Keratinocyte (primary cell): ENCODE data around the gene CYB561. TPM values are rescaled to one million over a fixed set of nuclear protein-coding genes. Genes with fewer than 3 reads are reported as not detected.

ENCODE experiments used
- DNase-seq: peaks from one replicate; pipeline ENCODE4 v3.0.0-alpha.2; 2011; ENCODE audit warnings: low read depth, missing footprints, low spot score
- FAIRE-seq: peaks from 2 replicates; lab custom pipeline; 2011; peaks lifted over from hg19 to GRCh38; lab: Jason Lieb, UNC
- H2AFZ ChIP-seq: 2 replicates; pipeline ENCODE4 v1.6.0; 2012; ENCODE audit warnings: low read length, control low read depth, inconsistent platforms; ENCODE audit not compliant: control insufficient read depth
- H3K27ac ChIP-seq: 2 replicates; pipeline ENCODE4 v1.5.1; 2011; ENCODE audit warnings: low read length; ENCODE audit not compliant: control insufficient read depth, insufficient read depth
- H3K27me3 ChIP-seq: 3 replicates; pipeline ENCODE4 v1.6.0; 2011; ENCODE audit warnings: low read length; ENCODE audit not compliant: control insufficient read depth, insufficient read depth; ENCODE audit errors: extremely low read depth
- H3K36me3 ChIP-seq, 2 experiments: 2 replicates in 1 of 2; 3 replicates in 1 of 2; pipeline ENCODE4 v1.5.1; 2011; ENCODE audit warnings: low read length in 2 of 2, mild to moderate bottlenecking in 1 of 2; ENCODE audit not compliant: control insufficient read depth in 2 of 2, insufficient read depth in 2 of 2; ENCODE audit errors: extremely low read depth in 1 of 2
- H3K4me1 ChIP-seq: 3 replicates; pipeline ENCODE4 v1.5.1; 2011; ENCODE audit warnings: low read length; ENCODE audit not compliant: control insufficient read depth, insufficient read depth; ENCODE audit errors: extremely low read depth
- H3K4me2 ChIP-seq: 3 replicates; pipeline ENCODE4 v1.6.0; 2011; ENCODE audit warnings: low read depth, low read length; ENCODE audit not compliant: control insufficient read depth, insufficient read depth; ENCODE audit errors: extremely low read depth
- H3K4me3 ChIP-seq, 3 experiments: fragments of 200-600 bp in 1 of 3; sonication (generic) in 1 of 3; 2 replicates in 2 of 3; 3 replicates in 1 of 3; pipeline ENCODE4 v1.5.1; 2011 to 2016; ENCODE audit warnings: low read length in 3 of 3, mild to moderate bottlenecking in 3 of 3, control low read depth in 2 of 3, inconsistent platforms in 1 of 3, low read depth in 1 of 3, mixed read lengths in 1 of 3, mixed run types in 1 of 3, moderate library complexity in 1 of 3; ENCODE audit not compliant: control insufficient read depth in 2 of 3, insufficient read depth in 2 of 3; ENCODE audit errors: extremely low read depth in 1 of 3
- H3K79me2 ChIP-seq: 2 replicates; pipeline ENCODE4 v1.6.0; 2012; ENCODE audit warnings: low read length; ENCODE audit not compliant: control insufficient read depth, insufficient read depth
- H3K9ac ChIP-seq: 3 replicates; pipeline ENCODE4 v1.6.0; 2011; ENCODE audit warnings: low read length; ENCODE audit not compliant: control insufficient read depth, insufficient read depth; ENCODE audit errors: extremely low read depth
- H3K9me1 ChIP-seq: 3 replicates; pipeline ENCODE4 v1.6.0; 2011; ENCODE audit warnings: low read length; ENCODE audit not compliant: control insufficient read depth, insufficient read depth; ENCODE audit errors: extremely low read depth
- H3K9me3 ChIP-seq: 2 replicates; pipeline ENCODE4 v1.5.1; 2012; ENCODE audit warnings: low read depth, low read length; ENCODE audit not compliant: control insufficient read depth
- H4K20me1 ChIP-seq: 3 replicates; pipeline ENCODE4 v1.6.0; 2011; ENCODE audit warnings: low read length; ENCODE audit not compliant: control insufficient read depth, insufficient read depth; ENCODE audit errors: extremely low read depth
- CTCF ChIP-seq, 3 experiments: IDR thresholded peaks in 1 of 3; conservative IDR thresholded peaks in 1 of 3; optimal IDR thresholded peaks in 1 of 3; 2 replicates in 2 of 3; 3 replicates in 1 of 3; pipeline versions ENCODE3 to v1.5.1; 2011; ENCODE audit warnings: low read length in 3 of 3, mild to moderate bottlenecking in 3 of 3, moderate library complexity in 2 of 3, control low read depth in 1 of 3, inconsistent platforms in 1 of 3; ENCODE audit not compliant: insufficient read depth in 2 of 3; ENCODE audit errors: extremely low read depth in 1 of 3
- EZH2 ChIP-seq: IDR thresholded peaks from one replicate; pipeline ENCODE4 v1.6.1; 2012; ENCODE audit warnings: inconsistent platforms, mild to moderate bottlenecking, low read length, moderate library complexity
- dilution Hi-C: fragments of 300-500 bp; cut with MboI; formaldehyde crosslinking; loops from one replicate; pipeline ENCODE4 v1.7.0; 2020; ENCODE audit warnings: low sequenced_read_pairs; ENCODE audit not compliant: extremely low pct_ligation_motif_present
- polyA plus RNA-seq, 5 experiments: library from polyadenylated mRNA; depleted of rRNA in 3 of 5; stranded (reverse) in 3 of 5; stranded (forward) in 1 of 5; unstranded in 1 of 5; fragments of >200 nt; gene quantifications; 1 replicate in 1 of 5; 2 replicates in 3 of 5; 3 replicates in 1 of 5; pipeline versions ENCODE4 v1.2.1 to v1.2.3, GENCODE V29; 2011 to 2012; ENCODE audit warnings: missing spikeins in 2 of 5, low read depth in 1 of 5, low replicate concordance in 1 of 5

Gene CYB561
- polyA plus RNA-seq, 1 donor (not counting 4 experiments of a cell fraction or from before 2014, with no cell fraction given): 14.4 TPM

DNA sequence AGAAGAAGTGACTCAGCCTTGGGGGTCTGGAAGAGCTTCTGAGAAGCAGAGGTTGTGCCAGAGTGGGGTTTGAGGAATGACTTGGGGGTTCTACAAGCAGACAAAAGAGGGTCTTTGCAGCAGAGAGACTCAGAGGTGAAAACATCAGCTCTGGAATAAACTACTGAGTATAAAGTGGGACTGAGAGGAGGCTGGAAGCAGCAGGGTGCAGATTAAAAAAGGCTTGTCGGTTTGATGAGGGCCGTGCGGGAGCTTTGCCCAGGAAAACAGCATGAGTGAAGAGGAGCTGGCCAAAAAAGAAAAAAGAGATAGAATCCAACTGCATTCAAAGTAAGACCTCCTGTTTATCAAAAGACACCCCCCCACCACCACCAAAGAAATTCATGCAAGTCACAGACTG lies 17.7 kb upstream of the CYB561 start:
- H3K4me1 ChIP-seq: peaks cover 16% of the 10 kb centered on the region
- no peaks in the 10 kb centered on the region for H3K36me3 ChIP-seq
- H3K9me3 ChIP-seq: no peaks in the 10 kb centered on the region
- H2AFZ ChIP-seq: no peak overlapping the region
- no peaks in the 10 kb centered on the region for H4K20me1 ChIP-seq
- no peak overlapping the region for H3K9ac ChIP-seq
- H3K27me3 ChIP-seq: no peaks in the 10 kb centered on the region
- no peak for DNase-seq
- no peak overlapping the region for H3K27ac ChIP-seq
- no peaks in the 10 kb centered on the region for H3K79me2 ChIP-seq
- no peak for FAIRE-seq
- H3K4me3 ChIP-seq: no peak overlapping the region
- H3K9me1 ChIP-seq: no peaks in the 10 kb centered on the region
- TF ChIP-seq CTCF (optimal IDR thresholded peaks at IDR 0.05 in 1 of 3, IDR thresholded peaks at IDR 0.05 in 1 of 3, conservative IDR thresholded peaks at IDR 0.05 in 1 of 3; ENCODE audit: extremely low read depth in 1 of 3, insufficient read depth in 2 of 3, low read length in 3 of 3) (no peak), EZH2 (no peak)
- dilution Hi-C loops: no loop called here
- no peak overlapping the region for H3K4me2 ChIP-seq

DNA sequence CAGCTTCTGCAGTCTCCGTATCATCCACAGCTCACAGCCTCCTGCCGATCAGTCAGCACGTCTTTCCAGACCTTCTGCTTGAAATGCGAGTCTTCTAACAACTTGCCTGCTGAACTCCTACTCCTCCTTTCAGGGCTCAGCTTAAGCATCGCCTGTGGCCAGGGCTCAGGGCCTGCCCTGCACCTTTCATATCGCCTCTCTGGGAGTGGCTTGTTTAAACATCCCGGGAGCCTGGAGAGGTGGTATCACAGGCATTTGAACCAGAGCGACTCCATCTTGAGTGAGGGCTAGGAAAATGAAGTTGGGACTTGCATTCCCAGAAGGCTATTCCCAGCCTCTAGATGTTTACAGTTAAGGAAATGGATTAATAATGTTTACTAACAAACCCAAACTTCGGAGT lies 13.9 kb upstream of the CYB561 start:
- Histone ChIP-seq H3K4me1 (peaks cover 16% of the 10 kb centered on the region), H3K27ac (no peak overlapping the region), H2AFZ (no peak overlapping the region), H3K4me3 (no peak overlapping the region), H3K27me3 (no peaks in the 10 kb centered on the region), H3K79me2 (no peaks in the 10 kb centered on the region), H3K4me2 (no peak overlapping the region), H3K36me3 (no peaks in the 10 kb centered on the region), H4K20me1 (no peaks in the 10 kb centered on the region), H3K9me3 (no peaks in the 10 kb centered on the region), H3K9ac (no peak overlapping the region), H3K9me1 (no peaks in the 10 kb centered on the region)
- no peak for FAIRE-seq
- DNase-seq: no peak
- TF ChIP-seq EZH2 (no peak), CTCF (optimal IDR thresholded peaks at IDR 0.05 in 1 of 3, IDR thresholded peaks at IDR 0.05 in 1 of 3, conservative IDR thresholded peaks at IDR 0.05 in 1 of 3; ENCODE audit: extremely low read depth in 1 of 3, insufficient read depth in 2 of 3, low read length in 3 of 3) (no peak)
- dilution Hi-C loops: no loop called here
